HL-60 (cell line): ENCODE measurements around the gene CAVIN2.

Source experiments
- DNase-seq, 2 experiments: peaks; one replicate each; pipeline ENCODE4 v3.0.0-alpha.2; 2010 to 2020; ENCODE audit warnings: low read depth in 1 of 2, low spot score in 1 of 2
- H3K27ac ChIP-seq: fragments of 250-450 bp; sonication (Bioruptor Pico); replicated peaks from 2 replicates; pipeline ENCODE4 v1.5.1; 2020; ENCODE audit warnings: mild to moderate bottlenecking, moderate library complexity
- H3K27me3 ChIP-seq: fragments of 250-450 bp; sonication (Bioruptor Pico); 2 replicates; pipeline ENCODE4 v1.5.1; 2021; ENCODE audit warnings: mild to moderate bottlenecking, moderate library complexity; ENCODE audit not compliant: insufficient read depth, poor library complexity, severe bottlenecking
- H3K4me3 ChIP-seq: replicated peaks from 2 replicates; pipeline ENCODE4 v1.5.1; 2011; ENCODE audit warnings: mild to moderate bottlenecking, control low read depth, low read length; ENCODE audit not compliant: insufficient read depth
- GABPA ChIP-seq: IDR thresholded peaks from 2 replicates; pipeline ENCODE4 v1.6.1; 2012; ENCODE audit warnings: low read depth
- POLR2AphosphoS5 ChIP-seq: IDR thresholded peaks from 2 replicates; pipeline ENCODE4 v1.6.1; 2012; ENCODE audit warnings: low read depth
- SPI1 ChIP-seq: IDR thresholded peaks from 2 replicates; pipeline ENCODE4 v1.6.1; 2012; ENCODE audit warnings: low read depth, mild to moderate bottlenecking, borderline replicate concordance
- TF ChIP-seq, protein P1 (sequence below): IDR thresholded peaks from one replicate; pipeline ENCODE4 v1.5.1; 2011; ENCODE audit warnings: low read length, control low read depth, inconsistent platforms; ENCODE audit not compliant: insufficient read depth
- TF ChIP-seq, protein P2 (sequence below): IDR thresholded peaks from 2 replicates; pipeline ENCODE4 v1.6.1; 2012; ENCODE audit warnings: low read depth; ENCODE audit not compliant: insufficient replicate concordance

CAVIN2 gene

GRCh38 chr2:191889931-191890330, 43.0 kb upstream of the CAVIN2 start:
- TF ChIP-seq, protein P1, sequence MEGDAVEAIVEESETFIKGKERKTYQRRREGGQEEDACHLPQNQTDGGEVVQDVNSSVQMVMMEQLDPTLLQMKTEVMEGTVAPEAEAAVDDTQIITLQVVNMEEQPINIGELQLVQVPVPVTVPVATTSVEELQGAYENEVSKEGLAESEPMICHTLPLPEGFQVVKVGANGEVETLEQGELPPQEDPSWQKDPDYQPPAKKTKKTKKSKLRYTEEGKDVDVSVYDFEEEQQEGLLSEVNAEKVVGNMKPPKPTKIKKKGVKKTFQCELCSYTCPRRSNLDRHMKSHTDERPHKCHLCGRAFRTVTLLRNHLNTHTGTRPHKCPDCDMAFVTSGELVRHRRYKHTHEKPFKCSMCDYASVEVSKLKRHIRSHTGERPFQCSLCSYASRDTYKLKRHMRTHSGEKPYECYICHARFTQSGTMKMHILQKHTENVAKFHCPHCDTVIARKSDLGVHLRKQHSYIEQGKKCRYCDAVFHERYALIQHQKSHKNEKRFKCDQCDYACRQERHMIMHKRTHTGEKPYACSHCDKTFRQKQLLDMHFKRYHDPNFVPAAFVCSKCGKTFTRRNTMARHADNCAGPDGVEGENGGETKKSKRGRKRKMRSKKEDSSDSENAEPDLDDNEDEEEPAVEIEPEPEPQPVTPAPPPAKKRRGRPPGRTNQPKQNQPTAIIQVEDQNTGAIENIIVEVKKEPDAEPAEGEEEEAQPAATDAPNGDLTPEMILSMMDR, result no peak
- TF ChIP-seq SPI1, result peak; percentile 94
- H3K27ac ChIP-seq, result no peak overlapping the region
- DNase-seq, result no peak
- H3K4me3 ChIP-seq, result no peak overlapping the region
- H3K27me3 ChIP-seq, result no peaks in the 10 kb centered on the region

DNA sequence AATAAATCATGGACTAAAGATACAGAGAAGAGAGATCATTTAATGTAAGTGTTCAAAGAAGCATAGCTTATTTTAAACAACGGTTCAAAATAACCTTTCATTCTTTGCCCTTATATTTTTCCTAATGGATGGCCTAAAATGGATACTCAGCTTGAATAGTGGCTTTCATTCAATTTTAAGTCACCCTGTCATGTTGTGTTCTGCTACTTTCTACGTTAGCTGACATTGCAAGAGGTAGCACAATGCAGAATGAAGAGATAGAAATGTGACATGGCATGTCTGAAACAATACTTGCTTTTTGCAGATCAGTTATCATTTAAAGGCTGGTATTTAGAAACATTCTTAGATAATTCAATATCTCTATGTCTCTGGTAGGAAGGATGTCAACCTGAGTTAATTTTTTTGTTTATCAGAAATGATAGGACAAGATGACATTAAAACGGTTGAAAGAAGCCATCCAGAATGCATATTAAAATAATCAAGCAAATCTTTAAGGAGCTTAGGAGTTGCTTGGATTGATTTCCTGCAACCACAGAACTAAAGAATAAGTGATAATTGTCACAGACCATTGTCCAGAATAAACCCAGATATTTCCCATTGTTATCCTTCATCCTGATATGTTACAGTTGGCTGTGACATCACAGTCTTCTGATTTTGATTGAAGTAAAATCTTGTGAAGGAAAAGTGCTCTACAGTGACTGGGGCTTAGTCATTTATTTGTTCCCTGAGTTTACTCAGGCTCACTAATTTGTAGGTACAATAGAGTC, 41.7 kb upstream of the CAVIN2 start:
- no peak overlapping the region for H3K27ac ChIP-seq

DNA sequence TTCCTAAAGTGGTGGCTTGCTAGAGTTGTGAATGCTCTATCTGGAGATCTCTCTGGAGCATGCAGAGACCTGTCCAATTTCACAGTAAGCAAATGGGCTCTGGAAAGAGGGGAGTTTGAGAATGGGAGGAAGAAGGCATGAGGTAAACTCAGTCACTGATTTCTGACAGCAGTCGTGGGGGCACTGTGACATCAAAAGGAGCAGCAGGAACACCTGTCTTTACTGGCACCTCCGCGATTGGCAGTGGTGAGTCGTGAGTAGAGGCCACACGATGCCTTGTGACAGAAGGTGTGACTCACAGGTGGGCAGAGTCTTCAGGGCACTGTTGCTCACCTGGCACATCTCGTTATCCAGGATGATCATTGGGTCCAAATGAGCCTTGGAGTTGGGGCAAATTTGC, 38.8 kb upstream of the CAVIN2 start:
- no peaks in the 10 kb centered on the region for H3K27me3 ChIP-seq
- H3K4me3 ChIP-seq, result no peak overlapping the region

More for the DNA sequence above, 41.7 kb upstream of the CAVIN2 start:
- no peak for DNase-seq
- Histone ChIP-seq H3K27me3 (no peaks in the 10 kb centered on the region), H3K4me3 (no peak overlapping the region)
- TF ChIP-seq, protein P1, result no peak
- no peak for TF ChIP-seq POLR2AphosphoS5
- no peak for TF ChIP-seq SPI1
- TF ChIP-seq GABPA, result no peak
- TF ChIP-seq, protein P2, sequence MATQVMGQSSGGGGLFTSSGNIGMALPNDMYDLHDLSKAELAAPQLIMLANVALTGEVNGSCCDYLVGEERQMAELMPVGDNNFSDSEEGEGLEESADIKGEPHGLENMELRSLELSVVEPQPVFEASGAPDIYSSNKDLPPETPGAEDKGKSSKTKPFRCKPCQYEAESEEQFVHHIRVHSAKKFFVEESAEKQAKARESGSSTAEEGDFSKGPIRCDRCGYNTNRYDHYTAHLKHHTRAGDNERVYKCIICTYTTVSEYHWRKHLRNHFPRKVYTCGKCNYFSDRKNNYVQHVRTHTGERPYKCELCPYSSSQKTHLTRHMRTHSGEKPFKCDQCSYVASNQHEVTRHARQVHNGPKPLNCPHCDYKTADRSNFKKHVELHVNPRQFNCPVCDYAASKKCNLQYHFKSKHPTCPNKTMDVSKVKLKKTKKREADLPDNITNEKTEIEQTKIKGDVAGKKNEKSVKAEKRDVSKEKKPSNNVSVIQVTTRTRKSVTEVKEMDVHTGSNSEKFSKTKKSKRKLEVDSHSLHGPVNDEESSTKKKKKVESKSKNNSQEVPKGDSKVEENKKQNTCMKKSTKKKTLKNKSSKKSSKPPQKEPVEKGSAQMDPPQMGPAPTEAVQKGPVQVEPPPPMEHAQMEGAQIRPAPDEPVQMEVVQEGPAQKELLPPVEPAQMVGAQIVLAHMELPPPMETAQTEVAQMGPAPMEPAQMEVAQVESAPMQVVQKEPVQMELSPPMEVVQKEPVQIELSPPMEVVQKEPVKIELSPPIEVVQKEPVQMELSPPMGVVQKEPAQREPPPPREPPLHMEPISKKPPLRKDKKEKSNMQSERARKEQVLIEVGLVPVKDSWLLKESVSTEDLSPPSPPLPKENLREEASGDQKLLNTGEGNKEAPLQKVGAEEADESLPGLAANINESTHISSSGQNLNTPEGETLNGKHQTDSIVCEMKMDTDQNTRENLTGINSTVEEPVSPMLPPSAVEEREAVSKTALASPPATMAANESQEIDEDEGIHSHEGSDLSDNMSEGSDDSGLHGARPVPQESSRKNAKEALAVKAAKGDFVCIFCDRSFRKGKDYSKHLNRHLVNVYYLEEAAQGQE, result no peak

More for the DNA sequence above, 38.8 kb upstream of the CAVIN2 start:
- no peak overlapping the region for H3K27ac ChIP-seq
- no peak for DNase-seq
- TF ChIP-seq SPI1, result no peak
- TF ChIP-seq, protein P2, result no peak
- TF ChIP-seq, protein P1, result no peak
- TF ChIP-seq GABPA, result no peak
- no peak for TF ChIP-seq POLR2AphosphoS5
